HL-60/S4 treated with retinoic acid at 250 ng/mL for 4 days and 3 days (cell line): ENCODE results near the gene SYCP2.

Source experiments
- in situ Hi-C: fragments of 300-500 bp; cut with MboI; formaldehyde crosslinking; loops from 2 replicates; pipeline ENCODE4 v1.7.0; 2022; ENCODE audit warnings: low sequenced_read_pairs

The SYCP2 gene

GRCh38 chr20:59824711-59825562 lies 108.5 kb downstream of the SYCP2 start:
- in situ Hi-C loops = no loop called here

- in situ Hi-C loops = no loop called here
Observed at GRCh38 chr20:59823491-59824259, 109.8 kb downstream of the SYCP2 start.

GRCh38 chr20:59823030-59823423 lies 110.4 kb downstream of the SYCP2 start:
- in situ Hi-C loops = no loop called here

- in situ Hi-C loops = no loop called here
Observed at GRCh38 chr20:59822291-59823029, 111.0 kb downstream of the SYCP2 start.

- in situ Hi-C loops = no loop called here
Observed at GRCh38 chr20:59821788-59822187, 111.6 kb downstream of the SYCP2 start.

GRCh38 chr20:59821201-59821600 lies 112.2 kb downstream of the SYCP2 start:
- in situ Hi-C loops = no loop called here

- in situ Hi-C loops = no loop called here
Observed at GRCh38 chr20:59820204-59821041, 113.0 kb downstream of the SYCP2 start.

GRCh38 chr20:59819496-59820203 lies 113.8 kb downstream of the SYCP2 start:
- in situ Hi-C loops = no loop called here

GRCh38 chr20:59818911-59819310 lies 114.5 kb downstream of the SYCP2 start:
- in situ Hi-C loops = no loop called here

GRCh38 chr20:59817846-59818615 lies 115.4 kb downstream of the SYCP2 start:
- in situ Hi-C loops = no loop called here

- in situ Hi-C loops = no loop called here
Observed at GRCh38 chr20:59817406-59817805, 116.0 kb downstream of the SYCP2 start.

GRCh38 chr20:59816146-59816738 lies 117.2 kb downstream of the SYCP2 start:
- in situ Hi-C loops = no loop called here

GRCh38 chr20:59814840-59815340 lies 118.5 kb downstream of the SYCP2 start:
- in situ Hi-C loops = no loop called here

- in situ Hi-C loops = no loop called here
Observed at GRCh38 chr20:59813948-59814839, 119.2 kb downstream of the SYCP2 start.
